ENCODE results near the gene GBP3.

DNA sequence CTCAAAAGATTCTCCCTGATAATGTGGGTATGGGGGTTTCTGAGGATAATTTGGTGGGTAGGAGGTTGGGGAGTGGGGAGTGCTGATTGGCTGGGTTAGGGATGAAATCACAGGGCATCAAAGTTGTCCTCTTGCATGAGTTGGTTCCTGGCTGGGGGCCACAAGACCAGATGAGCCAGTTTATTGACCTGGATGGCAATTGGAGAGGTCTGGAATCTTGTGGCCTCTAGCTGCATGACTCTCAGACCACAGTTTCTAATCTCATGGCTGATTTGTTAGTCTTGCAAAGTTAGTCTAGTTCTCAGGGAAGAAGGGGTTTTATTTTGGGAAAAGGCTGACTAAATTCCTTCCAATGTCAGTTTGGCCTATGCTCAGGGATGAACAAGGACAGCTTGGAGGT is 45.6 kb upstream of the GBP3 start:
- TF ChIP-seq, protein P1, sequence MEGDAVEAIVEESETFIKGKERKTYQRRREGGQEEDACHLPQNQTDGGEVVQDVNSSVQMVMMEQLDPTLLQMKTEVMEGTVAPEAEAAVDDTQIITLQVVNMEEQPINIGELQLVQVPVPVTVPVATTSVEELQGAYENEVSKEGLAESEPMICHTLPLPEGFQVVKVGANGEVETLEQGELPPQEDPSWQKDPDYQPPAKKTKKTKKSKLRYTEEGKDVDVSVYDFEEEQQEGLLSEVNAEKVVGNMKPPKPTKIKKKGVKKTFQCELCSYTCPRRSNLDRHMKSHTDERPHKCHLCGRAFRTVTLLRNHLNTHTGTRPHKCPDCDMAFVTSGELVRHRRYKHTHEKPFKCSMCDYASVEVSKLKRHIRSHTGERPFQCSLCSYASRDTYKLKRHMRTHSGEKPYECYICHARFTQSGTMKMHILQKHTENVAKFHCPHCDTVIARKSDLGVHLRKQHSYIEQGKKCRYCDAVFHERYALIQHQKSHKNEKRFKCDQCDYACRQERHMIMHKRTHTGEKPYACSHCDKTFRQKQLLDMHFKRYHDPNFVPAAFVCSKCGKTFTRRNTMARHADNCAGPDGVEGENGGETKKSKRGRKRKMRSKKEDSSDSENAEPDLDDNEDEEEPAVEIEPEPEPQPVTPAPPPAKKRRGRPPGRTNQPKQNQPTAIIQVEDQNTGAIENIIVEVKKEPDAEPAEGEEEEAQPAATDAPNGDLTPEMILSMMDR (IDR thresholded peaks at IDR 0.05) = no peak
- no peak for TF ChIP-seq EP300 (IDR thresholded peaks at IDR 0.05)
